GM19468 (cell line): ENCODE measurements around the gene ZNF20.

Source experiments
- ATAC-seq: cut with Tn5 transposase; IDR thresholded peaks from one replicate; pipeline ENCODE4 v1.9.1; 2021; ENCODE audit warnings: mild to moderate bottlenecking, moderate library complexity, moderate number of reproducible peaks; ENCODE audit not compliant: unreplicated experiment; ENCODE audit errors: extremely low read depth

ZNF20 gene

DNA sequence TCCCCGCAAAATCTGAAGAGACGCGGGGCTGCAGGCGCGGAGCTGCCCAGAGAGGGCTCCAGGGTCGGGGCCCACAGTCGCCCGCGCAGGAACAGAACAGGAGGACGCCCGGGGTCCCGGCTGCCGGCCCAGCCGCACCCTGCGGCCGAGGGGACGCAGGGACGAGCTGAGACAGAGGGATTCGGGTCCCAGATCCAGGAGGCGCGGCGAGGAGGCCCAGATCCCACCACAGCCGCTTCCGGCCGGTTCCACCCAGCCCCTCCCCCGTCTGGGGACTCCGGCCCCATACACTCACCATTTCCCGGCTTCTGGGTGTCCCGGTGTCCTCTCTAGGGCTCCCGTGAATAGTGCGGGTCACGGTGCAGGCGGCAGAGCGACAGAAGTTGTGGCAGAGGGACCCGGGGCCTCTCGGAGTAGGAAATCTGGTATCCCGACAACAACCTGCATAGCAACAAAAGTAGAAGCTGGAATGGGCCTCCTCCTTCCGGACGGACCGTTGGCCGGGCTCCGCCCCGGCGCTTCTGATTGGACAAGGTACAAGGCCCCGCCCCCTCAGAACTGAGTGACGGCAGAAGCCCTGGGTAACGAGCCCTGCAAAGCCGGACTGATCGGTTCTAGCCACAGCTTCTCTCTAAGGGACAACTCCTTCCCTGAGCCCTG, at the start of gene ZNF20:
TSS of gene ZNF20 (minus strand) at position 466 of the 660 bp plus-strand sequence. CDS start at position 298, 168 bp downstream.
- peak; percentile 75 for ATAC-seq

DNA sequence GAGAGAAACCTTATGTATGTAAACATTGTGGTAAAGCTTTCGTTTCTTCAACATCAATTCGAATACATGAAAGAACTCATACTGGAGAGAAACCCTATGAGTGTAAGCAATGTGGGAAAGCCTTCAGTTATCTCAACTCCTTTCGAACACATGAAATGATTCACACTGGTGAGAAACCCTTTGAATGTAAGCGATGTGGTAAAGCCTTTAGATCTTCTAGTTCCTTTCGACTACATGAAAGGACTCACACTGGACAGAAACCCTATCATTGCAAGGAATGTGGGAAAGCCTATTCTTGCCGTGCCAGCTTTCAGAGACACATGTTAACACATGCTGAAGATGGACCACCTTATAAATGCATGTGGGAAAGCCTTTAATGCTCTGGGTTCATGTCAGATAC, 47.5 kb upstream of the ZNF20 start:
- ATAC-seq, result no peak

DNA sequence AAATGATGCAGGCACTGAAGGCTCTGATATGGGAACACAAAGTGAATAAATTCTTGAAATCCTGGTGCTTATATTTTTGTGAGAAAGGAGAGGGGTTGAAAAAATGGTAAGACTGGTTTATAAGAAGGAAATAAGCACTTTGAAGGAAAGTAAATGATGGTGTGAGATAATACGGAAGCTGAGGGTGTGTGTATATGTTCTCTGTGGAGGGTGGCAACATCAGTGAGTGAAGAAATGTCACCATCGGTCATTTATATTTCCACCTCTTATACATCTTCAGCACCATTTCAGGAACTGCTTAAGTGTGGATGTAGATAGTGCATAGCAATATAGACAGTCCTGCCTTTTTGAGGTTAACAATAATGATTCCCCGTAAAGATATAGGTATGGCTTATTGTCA, 40.2 kb upstream of the ZNF20 start:
- no peak for ATAC-seq

DNA sequence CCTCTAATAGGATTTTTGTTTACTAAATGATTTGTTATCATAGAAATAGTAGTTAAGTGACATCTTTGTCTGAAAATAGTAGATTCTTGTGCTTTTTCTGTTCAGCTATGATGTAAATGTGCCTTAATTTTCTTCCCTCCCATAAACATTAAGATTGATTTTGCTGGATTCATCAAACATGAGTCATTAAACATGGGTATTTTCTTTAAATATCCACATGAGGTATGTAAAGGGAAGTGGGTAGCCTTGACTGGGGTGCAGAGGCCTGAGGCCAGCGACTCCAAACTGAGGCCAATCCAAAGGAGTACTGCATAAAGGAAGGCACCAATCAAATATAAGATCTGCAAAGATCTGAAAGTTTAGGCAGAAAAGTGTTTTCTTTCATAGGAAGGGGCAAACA, 26.5 kb upstream of the ZNF20 start:
- ATAC-seq, result no peak

DNA sequence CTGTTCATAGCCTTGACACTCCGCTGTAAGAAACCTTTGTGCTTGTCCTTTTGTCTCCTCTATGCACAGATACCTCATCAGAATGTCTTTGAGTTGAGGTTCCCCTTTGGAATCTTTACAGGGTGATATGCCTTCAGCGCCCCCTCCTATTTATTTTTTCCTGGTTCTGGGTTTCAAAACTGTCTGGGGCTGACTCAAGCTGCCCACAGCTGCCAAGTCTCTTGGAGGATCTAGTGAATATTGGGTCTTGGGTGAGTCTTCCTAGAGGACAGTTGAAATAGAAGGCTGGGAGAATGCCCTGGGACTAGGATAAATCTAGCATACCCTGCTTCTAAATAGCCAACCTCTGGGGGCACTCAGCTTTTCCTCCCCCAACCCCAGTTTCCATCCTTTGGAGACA, 23.7 kb upstream of the ZNF20 start:
- no peak for ATAC-seq

DNA sequence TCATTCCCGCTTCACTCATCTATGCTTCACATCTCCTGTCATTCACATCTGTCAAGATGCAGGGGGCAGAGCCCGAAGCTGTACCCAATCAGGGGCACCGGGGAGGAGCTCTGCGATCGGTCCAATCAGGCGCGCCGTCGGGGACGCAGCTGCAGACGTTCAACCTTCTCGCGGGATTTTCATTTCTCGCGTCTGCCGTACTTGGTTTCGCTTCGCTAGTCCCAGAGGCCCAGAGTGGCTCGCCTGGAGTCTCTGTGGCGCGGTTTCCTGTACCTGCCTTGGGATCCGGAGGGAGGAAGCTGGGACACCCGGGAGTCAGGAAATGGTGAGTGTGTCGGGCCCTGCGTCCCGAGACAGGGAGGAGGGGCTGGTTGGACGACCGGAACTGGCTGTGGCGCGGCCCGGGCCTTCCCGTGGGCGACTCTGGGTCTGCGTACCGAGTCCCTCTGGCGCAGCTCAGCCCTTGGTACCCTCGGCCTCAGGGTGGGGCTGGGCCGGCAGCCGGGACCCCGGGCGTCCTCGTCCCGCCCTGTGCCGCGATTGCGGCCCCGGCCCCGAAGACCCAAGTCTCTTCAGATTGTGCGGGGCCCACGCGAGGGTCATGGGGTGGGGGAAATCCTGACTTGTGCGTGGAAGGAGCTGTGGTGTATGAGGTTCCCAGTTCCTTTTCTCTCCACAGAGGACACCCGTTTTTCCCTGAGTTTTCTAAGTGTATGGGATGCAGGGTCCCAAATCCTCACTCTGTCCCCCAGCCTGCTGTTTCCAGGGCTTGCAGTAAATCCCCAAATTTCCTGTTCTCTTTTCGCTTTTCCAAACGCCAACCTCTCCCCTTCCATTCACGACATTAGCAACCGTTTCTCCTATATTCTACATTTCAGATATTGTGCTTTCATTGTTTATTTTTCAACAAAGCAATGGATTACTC, 23.0 kb upstream of the ZNF20 start, which contains the start of gene ZNF136:
TSS of gene ZNF136 (plus strand) at position 215 of the 925 bp plus-strand sequence. CDS start at position 323, 108 bp downstream.
- ATAC-seq, result peak; percentile 92

DNA sequence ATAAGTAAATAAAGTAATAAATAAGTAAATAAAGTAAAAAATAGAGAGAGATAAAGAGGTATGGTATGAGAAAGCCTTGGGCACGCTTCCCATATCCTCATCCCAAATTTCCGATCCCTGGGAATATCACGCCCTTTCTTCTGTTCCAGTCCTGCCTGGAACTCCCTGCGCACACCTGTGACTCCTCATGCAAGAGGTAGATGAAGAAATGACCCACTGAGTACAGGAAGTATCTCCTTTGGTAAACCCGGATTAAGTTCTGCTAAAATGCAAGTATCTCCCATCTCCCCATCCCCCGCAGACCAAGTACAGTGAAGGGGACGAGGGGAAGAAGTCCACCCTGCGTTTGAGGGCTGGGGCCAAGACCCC, 22.3 kb upstream of the ZNF20 start:
- ATAC-seq, result no peak

DNA sequence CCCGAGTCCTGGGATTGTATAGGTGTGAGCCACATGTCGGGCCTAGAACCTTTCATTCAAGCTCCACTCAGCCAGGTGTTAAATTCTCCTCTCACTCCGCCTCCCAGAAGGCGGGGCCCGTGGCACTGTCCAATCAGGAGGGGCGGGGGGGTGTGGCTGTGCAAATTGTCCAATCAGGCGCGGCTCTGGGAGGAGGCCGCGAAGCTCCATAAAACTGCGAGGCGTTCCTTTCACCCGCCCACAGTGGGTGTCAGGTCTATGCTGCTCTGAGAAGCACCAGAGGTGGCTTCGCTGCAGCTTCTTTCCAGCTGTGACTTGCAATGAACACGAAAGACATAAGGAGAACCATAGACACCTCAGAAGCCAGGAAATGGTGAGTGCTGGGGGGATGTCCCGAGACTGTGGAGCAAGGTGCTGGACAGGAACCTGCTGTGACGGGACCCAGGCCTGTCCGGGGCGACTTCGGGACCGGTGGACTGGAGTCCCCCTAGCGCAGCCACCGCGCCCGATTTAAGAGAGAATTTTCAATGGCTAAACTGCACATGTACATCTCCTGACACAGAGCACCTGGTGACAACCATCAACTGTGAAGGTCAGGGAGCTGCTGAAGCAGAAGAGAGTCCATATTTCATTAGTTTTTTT, 19.7 kb upstream of the ZNF20 start:
- ATAC-seq, result no peak

DNA sequence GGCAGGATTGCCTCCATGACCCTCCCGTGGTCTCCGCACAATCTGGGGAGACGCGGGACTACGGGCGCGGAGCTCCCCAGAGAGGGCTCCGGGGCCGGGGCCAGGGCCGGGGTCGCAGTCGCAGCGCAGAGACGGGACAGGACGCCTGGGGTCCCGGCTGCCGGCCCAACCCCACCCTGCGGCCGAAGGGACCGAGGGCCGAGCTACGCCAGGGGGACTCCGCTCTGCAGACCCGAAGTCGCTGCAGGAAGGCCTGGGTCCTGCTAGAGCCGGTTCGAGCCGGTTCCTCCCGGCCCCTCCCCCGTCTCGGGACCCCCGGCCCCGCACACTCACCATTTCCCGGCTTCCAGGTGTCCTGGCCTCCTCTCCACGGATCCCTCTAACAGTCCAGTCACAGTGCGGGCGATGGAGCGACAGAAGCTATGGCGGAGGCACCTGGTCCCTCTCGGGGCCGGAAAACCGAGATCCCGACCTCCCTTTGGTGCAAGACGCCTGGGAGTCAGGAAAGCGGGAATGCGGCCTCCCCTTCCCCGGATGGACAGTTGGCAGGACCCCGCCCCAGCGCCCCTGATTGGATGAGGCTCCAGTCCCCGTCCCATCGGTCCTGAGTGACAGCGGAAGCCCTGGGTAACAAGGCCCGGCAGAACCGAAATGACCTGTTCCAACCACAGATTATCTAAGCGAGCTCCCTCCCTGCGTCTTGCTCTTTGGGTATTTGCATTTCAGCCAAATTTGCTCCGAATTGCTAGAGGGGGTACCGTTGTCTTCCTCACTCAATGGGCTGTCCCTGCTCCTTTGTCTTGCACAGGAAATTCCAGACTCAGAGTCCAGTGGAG, 16.3 kb upstream of the ZNF20 start, which contains the start of gene ZNF625:
TSS of gene ZNF625 (minus strand) at position 512 of the 836 bp plus-strand sequence. CDS start at position 336, 176 bp downstream.
- no peak for ATAC-seq

DNA sequence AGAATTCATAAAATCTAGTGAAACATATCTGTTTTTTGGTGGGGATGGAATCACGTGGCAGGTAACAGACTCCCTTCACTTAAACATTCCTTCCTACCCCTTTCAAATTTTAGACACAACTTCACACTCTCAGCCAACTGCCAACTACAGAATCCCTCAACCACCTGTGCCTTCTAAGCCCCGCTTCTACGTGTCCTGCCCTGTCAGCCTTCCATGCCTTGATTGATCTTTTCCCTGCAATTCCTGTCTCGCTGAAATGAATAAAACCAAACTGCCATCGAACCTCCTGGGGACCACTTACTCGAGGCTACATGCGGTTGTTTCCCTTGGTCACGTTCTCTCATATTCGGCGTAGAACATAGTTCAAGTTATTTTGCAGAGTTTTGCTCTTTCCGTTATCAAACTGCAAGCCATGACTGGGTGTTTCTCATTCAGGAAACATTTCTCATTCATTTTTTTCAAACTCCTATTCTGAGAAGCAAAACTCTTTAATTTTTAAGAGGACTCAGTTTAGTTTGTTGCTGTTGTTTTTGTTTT, 15.2 kb upstream of the ZNF20 start:
- no peak for ATAC-seq

DNA sequence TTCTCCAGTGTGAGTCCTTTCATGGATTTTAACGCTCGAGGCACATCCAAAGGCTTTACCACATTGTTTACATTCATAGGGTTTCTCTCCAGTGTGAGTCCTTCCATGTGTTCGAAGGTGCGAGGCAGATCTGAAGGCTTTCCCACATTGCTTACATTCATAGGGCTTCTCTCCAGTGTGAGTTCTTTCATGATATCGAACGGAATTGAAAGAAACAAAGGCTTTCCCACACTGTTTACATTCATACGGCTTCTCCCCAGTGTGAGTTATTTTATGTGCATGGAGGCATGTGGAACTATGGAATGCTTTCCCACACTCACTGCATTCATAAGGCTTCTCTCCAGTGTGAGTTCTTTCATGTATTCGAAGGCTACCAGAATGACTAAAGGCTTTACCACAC, 5.2 kb upstream of the ZNF20 start:
- ATAC-seq, result no peak

DNA sequence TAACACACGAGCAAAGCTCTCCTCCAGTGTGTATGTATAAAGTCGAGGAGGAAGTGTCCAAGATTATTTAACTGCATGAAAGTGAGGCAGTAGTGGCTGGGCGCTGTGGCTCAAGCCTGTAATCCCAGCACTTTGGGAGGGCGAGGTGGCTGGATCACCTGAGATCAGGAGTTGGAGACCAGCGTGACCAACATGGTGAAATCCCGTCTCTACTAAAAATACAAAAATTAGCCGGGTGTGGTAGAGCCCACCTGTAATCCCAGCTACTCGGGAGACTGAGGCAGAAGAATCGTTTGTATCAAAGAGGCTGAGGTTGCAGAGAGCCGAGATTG, 1.2 kb upstream of the ZNF20 start:
- no peak for ATAC-seq

DNA sequence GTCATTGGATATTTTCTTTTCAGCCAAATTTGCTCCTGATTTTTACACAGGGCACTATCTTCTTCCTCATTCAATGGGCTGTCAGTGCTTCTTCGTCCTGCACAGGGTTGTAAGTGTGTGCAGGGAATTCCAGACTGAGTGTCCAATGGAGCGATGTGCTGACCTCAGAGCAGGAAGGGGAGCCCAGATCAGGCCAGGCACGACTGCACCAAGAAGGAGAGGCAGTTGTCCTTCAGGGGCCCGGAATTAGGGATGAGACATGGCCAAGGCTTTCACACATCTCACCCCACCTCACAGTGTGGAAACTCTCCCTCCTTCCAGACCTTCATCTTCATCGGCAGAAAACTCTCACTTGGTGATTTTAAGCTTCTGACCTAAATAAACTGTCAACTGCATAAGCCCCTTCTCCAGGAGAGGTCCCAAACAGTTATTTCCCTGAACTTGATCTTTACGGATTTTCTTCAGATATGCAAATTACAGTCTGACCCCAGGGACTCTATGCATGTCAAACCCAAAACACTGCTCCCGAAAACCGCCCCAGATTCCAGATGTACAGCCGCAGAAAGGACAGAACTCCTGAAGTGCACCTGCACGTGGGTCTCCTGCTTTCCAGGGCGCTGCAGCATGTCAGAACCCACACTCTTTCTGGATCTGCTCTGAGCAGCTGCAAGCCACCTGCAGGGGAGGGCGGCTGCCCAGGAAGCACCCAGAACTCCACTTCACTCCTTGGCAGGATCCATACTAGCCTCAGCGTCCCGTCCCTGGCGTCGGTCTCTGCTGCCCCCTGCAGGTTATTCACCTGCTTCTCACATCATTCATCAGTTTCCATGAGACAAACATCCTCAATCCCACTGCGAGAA, 625 bp upstream of the ZNF20 start:
- no peak for ATAC-seq

DNA sequence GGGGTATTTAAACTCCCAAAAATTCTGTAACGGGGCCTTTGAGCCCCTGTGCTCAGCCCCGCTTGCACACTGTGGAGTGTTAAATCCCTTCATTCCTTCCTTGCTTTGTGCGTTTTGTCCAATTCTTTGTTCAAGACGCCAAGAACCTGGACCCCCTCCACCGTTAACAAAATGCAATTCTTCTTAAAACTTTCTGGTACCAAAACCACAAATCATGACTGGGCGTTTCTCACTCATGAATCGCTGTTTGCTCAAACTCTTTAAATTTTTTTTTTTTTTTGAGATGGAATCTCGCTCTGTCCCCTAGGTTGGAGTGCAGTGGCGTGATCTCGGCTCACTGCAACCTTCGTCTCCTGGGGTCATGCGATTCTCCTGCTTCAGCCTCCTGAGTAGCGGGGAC, 881 bp downstream of the ZNF20 start:
- no peak for ATAC-seq

DNA sequence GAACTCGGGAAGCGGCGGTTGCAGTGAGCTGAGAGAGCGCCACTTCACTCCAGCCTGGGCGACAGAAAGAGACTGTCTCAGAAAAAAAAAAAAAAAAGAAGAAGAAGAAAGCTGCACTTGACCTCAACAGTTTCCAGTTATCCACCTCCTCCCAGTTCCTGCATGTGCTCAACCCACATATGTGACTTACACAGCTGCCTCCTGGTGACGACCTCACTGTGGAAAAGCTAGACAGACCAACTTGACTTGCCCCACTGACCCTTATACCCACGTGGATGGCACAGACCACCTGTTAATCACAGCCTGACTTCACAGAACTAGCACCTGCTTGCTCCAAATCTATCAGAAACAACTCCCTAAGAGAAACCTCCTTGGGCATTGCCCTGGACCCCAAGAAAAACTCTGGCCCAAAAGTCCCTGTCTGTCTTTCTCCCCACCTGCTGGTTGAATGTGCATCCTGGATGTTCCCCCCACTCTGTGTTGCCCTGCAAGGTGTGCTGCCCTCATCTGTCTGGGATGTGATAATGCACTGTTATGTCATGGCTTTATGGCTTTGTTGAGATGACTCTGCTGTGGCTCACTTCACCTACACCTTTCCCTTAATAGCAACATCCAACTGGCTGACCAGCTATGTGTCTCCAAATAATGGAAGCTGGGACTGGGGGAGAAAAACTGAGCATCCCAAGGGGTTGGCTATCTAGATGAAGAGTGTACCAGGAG, 2.8 kb downstream of the ZNF20 start:
- ATAC-seq, result no peak

DNA sequence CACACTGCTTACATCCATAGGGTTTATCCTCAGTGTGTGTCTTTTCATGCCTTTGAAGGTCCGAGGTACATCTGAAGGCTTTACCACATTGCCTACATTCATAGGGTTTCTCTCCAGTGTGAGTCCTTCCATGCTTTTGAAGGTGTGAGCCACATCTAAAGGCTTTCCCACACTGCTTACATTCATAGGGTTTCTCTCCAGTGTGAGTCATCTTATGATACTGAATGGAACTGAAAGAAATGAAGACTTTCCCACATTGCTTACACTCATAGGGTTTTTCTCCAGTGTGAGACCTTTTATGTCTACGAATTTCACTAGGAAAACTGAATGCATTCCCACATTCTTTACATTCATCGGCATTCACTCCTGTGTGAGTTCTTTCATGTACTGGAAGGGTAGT, 7.1 kb downstream of the ZNF20 start:
- no peak for ATAC-seq

DNA sequence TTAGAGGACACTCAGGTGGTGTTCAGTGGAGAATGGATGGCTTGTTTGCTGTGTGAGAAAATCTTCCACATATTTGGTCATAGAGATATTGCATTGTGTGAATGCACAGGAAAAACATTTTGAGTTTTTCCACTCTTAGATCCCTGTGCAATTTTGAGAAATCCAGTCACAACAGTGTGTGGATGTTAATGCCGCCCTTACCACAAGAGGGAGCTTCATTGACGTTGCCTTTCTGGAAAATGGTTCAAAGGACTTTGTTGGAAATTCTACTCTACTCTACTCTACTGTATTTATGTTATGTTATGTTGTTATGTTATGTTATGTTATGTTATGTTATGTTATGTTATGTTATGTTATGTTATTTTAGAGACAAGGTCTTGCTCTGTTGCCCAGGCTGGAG, 13.4 kb downstream of the ZNF20 start:
- no peak for ATAC-seq

DNA sequence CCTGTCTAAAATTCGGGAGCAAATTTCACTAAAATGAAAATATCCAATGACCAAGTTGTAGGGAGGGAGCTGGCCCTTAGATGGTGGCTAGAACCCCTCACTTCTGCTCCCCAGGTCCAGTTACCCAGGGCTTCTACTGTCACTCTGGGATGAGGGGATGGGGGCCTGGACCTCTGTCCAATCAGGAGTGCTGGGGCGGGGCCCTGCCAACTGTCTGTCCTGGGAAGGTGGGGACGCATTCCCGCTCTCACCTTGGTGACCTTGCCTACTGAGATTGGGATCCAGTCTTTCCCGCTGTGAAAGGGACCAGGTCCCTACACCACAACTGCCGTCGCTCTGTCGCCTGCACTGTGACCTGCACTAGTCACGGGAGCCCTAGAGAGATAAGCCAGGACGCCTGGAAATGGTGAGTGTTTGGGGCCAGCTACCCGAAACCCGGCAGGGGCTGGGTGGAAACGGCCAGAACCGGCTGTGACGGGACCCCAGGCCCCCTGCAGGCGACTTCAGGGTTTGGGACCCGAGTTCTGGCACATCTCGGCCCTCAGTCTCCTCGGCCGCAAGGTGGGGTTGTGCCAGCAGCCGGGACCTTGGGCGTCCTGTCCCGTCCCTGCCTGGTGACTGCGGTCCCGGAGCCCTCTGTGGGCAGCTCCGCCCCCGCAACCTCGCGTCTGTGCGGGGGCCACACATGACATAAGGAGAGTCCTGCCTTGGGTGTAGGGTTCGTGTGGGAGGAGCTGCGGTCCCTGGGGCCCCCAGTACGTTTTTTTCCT, 22.8 kb downstream of the ZNF20 start:
- ATAC-seq, result no peak
